Measurements from ENCODE around the gene AKT2.

- TF ChIP-seq, protein P1, sequence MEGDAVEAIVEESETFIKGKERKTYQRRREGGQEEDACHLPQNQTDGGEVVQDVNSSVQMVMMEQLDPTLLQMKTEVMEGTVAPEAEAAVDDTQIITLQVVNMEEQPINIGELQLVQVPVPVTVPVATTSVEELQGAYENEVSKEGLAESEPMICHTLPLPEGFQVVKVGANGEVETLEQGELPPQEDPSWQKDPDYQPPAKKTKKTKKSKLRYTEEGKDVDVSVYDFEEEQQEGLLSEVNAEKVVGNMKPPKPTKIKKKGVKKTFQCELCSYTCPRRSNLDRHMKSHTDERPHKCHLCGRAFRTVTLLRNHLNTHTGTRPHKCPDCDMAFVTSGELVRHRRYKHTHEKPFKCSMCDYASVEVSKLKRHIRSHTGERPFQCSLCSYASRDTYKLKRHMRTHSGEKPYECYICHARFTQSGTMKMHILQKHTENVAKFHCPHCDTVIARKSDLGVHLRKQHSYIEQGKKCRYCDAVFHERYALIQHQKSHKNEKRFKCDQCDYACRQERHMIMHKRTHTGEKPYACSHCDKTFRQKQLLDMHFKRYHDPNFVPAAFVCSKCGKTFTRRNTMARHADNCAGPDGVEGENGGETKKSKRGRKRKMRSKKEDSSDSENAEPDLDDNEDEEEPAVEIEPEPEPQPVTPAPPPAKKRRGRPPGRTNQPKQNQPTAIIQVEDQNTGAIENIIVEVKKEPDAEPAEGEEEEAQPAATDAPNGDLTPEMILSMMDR (conservative IDR thresholded peaks at IDR 0.05; ENCODE audit: low read depth, low read length): no peak
- TF ChIP-seq EZH2phosphoT487 (IDR thresholded peaks at IDR 0.05; ENCODE audit: borderline replicate concordance, low read length) (no peak), EZH2 (IDR thresholded peaks at IDR 0.05; ENCODE audit: low read length, unreplicated experiment) (no peak)
Measured at GRCh38 chr19:40302224-40303011, 17.3 kb upstream of the AKT2 start.
